ENCODE measurements around the gene ONECUT3. TPM values are rescaled to one million over a fixed set of nuclear protein-coding genes. Genes with fewer than 3 reads are reported as not detected.

The ONECUT3 gene
- total RNA-seq, 4 donors from 2014 or later, result 0.04 TPM; not detected in 3

DNA sequence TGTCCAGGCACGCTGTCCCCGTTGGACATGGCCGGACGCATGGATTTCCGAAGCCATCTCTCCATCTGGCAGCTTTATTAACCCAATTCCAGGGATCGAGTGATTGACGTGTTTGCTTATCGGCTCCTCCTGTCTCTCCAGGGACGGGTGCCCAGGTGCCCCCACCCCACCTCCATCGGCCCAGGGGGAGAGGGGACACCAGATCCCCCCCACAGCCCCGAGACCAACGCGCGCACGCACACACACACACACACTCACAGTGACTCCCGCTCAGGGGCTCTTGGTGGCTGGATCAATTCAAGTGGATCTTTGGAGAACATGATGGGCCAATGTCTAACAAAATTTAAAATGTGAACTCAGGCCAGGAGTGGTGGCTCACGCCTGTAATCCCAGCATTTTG is 23.1 kb upstream of the ONECUT3 start:
- ATAC-seq, result no peak
- H3K27me3 ChIP-seq, result peaks cover 100% of the 10 kb centered on the region

DNA sequence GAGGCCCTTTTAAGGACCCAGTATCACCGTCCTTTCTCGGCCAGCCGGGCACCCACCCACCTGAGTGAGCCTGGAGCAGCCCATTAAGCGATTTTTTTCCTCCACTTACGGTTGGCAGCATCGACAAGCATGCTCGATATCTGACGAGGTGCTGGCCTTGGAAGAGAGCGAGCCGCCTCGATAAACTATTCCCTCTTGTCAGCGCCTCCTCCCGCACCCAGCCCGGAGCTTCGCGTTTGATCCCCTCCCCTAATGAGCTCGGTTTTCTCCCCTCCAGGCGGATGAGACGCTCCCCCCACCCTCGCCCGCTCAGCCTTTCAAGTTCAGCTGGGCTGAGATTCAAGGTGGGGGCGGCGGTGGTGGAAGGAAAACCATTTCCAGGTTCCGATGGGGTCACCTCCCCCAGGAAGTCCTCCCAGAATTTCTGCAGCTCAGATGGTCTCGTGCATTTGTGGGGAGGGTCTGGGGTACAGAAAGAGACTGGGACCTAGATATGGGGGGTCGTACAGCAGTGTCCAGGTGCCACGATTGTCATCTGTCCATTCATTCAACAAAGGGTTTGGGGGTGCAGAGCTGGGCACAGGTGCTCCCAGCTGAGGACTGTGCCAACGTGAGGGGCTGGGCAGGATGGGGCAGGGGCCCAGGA is 18.9 kb upstream of the ONECUT3 start:
- TF ChIP-seq POLR2AphosphoS5 (IDR thresholded peaks at IDR 0.05), result no peak
- no peak for TF ChIP-seq EP300 (IDR thresholded peaks at IDR 0.05)
- no peak for TF ChIP-seq POLR2A (IDR thresholded peaks at IDR 0.05)
- WGBS, 2 donors (ENCODE audit: low coverage in 1 of 2), result 0 to 5% methylated on average over 6 to 19 of the region's 28 CpGs
- no peak for ATAC-seq
- Histone ChIP-seq H3K27ac (no peak overlapping the region), H3K4me1 (no peaks in the 10 kb centered on the region), H3K36me3 (no peaks in the 10 kb centered on the region), H3K27me3 (peaks cover 100% of the 10 kb centered on the region), H3K4me3 (no peak overlapping the region), H3K9me3 (peaks cover 0 to 9% (median 0%) of the 10 kb centered on the region in 3 donors)

More for the DNA sequence above, 23.1 kb upstream of the ONECUT3 start:
- TF ChIP-seq POLR2A (IDR thresholded peaks at IDR 0.05) (no peak), EP300 (IDR thresholded peaks at IDR 0.05) (no peak), POLR2AphosphoS5 (IDR thresholded peaks at IDR 0.05) (no peak)
- TF ChIP-seq, protein P1, sequence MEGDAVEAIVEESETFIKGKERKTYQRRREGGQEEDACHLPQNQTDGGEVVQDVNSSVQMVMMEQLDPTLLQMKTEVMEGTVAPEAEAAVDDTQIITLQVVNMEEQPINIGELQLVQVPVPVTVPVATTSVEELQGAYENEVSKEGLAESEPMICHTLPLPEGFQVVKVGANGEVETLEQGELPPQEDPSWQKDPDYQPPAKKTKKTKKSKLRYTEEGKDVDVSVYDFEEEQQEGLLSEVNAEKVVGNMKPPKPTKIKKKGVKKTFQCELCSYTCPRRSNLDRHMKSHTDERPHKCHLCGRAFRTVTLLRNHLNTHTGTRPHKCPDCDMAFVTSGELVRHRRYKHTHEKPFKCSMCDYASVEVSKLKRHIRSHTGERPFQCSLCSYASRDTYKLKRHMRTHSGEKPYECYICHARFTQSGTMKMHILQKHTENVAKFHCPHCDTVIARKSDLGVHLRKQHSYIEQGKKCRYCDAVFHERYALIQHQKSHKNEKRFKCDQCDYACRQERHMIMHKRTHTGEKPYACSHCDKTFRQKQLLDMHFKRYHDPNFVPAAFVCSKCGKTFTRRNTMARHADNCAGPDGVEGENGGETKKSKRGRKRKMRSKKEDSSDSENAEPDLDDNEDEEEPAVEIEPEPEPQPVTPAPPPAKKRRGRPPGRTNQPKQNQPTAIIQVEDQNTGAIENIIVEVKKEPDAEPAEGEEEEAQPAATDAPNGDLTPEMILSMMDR (IDR thresholded peaks at IDR 0.05), result no peak
- 90% methylated on average over 2 of the region's 17 CpGs; no CpG with 5 or more reads in 1 of the 2 donors for WGBS, 2 donors (ENCODE audit: low coverage in 1 of 2)
- Histone ChIP-seq H3K4me1 (peaks cover 0 to 12% (median 4%) of the 10 kb centered on the region in 3 donors), H3K9me3 (no peaks in the 10 kb centered on the region), H3K27ac (no peak overlapping the region), H3K36me3 (no peaks in the 10 kb centered on the region), H3K4me3 (no peak overlapping the region)

- no peaks in the 10 kb centered on the region for H3K4me1 ChIP-seq
- peaks cover 98% of the 10 kb centered on the region for H3K27me3 ChIP-seq
- H3K9me3 ChIP-seq, result peaks cover 0 to 21% (median 0%) of the 10 kb centered on the region in 3 donors
- WGBS, 2 donors (ENCODE audit: low coverage in 1 of 2), result 64 to 100% methylated on average over 1 to 2 of the region's 3 CpGs
- ATAC-seq, result no peak
- H3K27ac ChIP-seq, result no peak overlapping the region
- no peak overlapping the region for H3K4me3 ChIP-seq
- TF ChIP-seq EP300 (IDR thresholded peaks at IDR 0.05), result no peak
- TF ChIP-seq, protein P1 (IDR thresholded peaks at IDR 0.05), result no peak
- no peak for TF ChIP-seq POLR2A (IDR thresholded peaks at IDR 0.05)
- no peak for TF ChIP-seq POLR2AphosphoS5 (IDR thresholded peaks at IDR 0.05)
- no peaks in the 10 kb centered on the region for H3K36me3 ChIP-seq
Measured at GRCh38 chr19:1736280-1736679, 17.0 kb upstream of the ONECUT3 start.

DNA sequence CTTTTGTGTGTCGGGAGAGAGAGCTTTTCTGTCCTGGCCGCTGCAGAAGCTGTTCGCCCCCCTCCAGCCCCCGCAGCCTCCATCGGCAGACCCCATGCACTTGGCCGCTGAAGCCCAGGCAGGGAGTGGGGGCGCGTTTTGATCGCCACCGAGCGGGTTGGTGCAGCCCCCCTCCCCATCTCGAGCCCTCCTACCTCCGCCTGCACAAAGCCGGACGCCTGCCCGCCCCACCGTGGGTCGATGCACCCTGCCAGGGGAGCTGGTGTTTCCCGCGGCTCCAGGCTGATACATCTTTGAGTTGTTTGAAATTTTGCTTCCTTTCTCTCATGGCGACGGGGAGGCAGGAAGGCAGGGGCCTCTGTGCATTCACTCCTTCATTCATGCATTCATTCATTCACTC is 16.4 kb upstream of the ONECUT3 start:
- H3K36me3 ChIP-seq, result no peaks in the 10 kb centered on the region
- H3K4me3 ChIP-seq, result no peak overlapping the region
- H3K9me3 ChIP-seq, result peaks cover 0 to 21% (median 0%) of the 10 kb centered on the region in 3 donors
- TF ChIP-seq POLR2AphosphoS5 (IDR thresholded peaks at IDR 0.05) (no peak), POLR2A (IDR thresholded peaks at IDR 0.05) (no peak), EP300 (IDR thresholded peaks at IDR 0.05) (no peak)
- TF ChIP-seq, protein P1 (IDR thresholded peaks at IDR 0.05), result no peak
- WGBS, 2 donors (ENCODE audit: low coverage in 1 of 2), result 42% methylated on average over 2 of the region's 22 CpGs; no CpG with 5 or more reads in 1 of the 2 donors
- no peaks in the 10 kb centered on the region for H3K4me1 ChIP-seq
- H3K27ac ChIP-seq, result no peak overlapping the region
- peaks cover 98% of the 10 kb centered on the region for H3K27me3 ChIP-seq
- ATAC-seq, result no peak

DNA sequence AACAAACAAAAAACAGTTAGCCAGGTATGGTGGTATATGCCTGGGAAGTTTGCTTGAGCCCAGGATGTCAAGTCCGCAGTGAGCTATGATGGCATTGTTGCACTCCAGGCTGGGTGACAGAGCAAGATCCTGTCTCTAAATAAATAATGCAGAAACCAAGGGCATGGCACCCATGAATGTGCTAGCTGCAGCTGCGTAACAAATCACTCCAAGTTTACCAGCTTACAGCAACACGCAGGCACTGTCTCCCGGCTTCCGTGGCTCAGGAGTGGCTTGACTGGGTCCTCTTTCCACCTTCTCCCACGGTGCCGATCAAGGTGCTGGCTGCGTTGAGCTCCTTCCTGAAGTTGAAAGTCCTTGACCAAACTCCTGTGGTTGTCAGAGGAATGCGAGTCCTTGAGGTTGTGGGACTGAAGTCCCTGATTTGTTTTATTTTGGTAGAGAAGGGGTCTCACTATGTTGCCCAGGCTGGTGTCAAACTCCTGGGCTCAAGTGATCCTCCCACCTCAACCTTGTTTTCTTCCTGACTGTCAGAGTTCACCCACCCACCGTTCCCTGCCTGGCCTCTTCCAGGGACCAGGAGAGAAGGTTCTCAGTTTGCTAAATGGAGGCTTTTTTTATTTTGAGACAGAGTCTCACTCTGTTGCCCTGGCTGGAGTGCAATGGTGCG is 13.2 kb upstream of the ONECUT3 start:
- 91 to 100% methylated on average over 2 to 9 of the region's 11 CpGs for WGBS, 2 donors (ENCODE audit: low coverage in 1 of 2)
- H3K27me3 ChIP-seq, result peaks cover 98% of the 10 kb centered on the region
- no peaks in the 10 kb centered on the region for H3K4me1 ChIP-seq
- ATAC-seq, result no peak
- TF ChIP-seq POLR2A (IDR thresholded peaks at IDR 0.05) (no peak), EP300 (IDR thresholded peaks at IDR 0.05) (no peak), POLR2AphosphoS5 (IDR thresholded peaks at IDR 0.05) (no peak)
- TF ChIP-seq, protein P1 (IDR thresholded peaks at IDR 0.05), result no peak
- H3K4me3 ChIP-seq, result no peak overlapping the region
- no peaks in the 10 kb centered on the region for H3K36me3 ChIP-seq
- H3K9me3 ChIP-seq, result peaks cover 0 to 21% (median 0%) of the 10 kb centered on the region in 3 donors
- no peak overlapping the region for H3K27ac ChIP-seq
